WTC11 (cell line): ENCODE results near the gene CHPT1. TPM values are rescaled to one million over a fixed set of nuclear protein-coding genes. Genes with fewer than 3 reads are reported as not detected.

Experiments used
- ATAC-seq: fragments of 200-7000 bp; cut with Tn5 transposase; 2 replicates; pipeline ENCODE4 v1.10.0; 2021; ENCODE audit warnings: mild to moderate bottlenecking, moderate library complexity
- CTCF ChIA-PET: fragments of 300-600 bp; sonication (Branson Sonifier 250); formaldehyde crosslinking; loops from one replicate; lab custom pipeline; 2021; ENCODE audit warnings: antibody characterized with exemption; lab: Charles Lee
- POLR2A ChIA-PET: fragments of 350-600 bp; sonication (Branson Sonifier 250); formaldehyde crosslinking; loops from one replicate; lab custom pipeline; 2021; ENCODE audit warnings: antibody characterized with exemption; lab: Charles Lee
- DNase-seq: peaks from one replicate; pipeline ENCODE4 v3.0.0; 2021; ENCODE audit warnings: low spot score
- H3K27ac Mint-ChIP-seq: 2 replicates; pipeline ENCODE4 v1.8.0; 2021; ENCODE audit warnings: mixed read lengths
- H3K27me3 Mint-ChIP-seq: 2 replicates; pipeline ENCODE4 v1.8.0; 2021; ENCODE audit warnings: low read depth, mild to moderate bottlenecking, moderate library complexity, mixed read lengths
- H3K36me3 Mint-ChIP-seq: 2 replicates; pipeline ENCODE4 v1.8.0; 2021; ENCODE audit warnings: mixed read lengths
- H3K4me1 Mint-ChIP-seq: 2 replicates; pipeline ENCODE4 v1.8.0; 2022; ENCODE audit warnings: mixed read lengths
- H3K4me3 Mint-ChIP-seq: 2 replicates; pipeline ENCODE4 v1.8.0; 2021; ENCODE audit warnings: mild to moderate bottlenecking, moderate library complexity, mixed read lengths
- H3K9me3 Mint-ChIP-seq: 2 replicates; pipeline ENCODE4 v1.8.0; 2021; ENCODE audit warnings: mixed read lengths
- ARID4B ChIP-seq: sonication (generic); formaldehyde crosslinking; IDR thresholded peaks from 2 replicates; pipeline ENCODE4 v1.8.0; 2023; ENCODE audit warnings: missing genetic modification reagents, mild to moderate bottlenecking, borderline replicate concordance
- GRHL2 ChIP-seq: fragments of 250-450 bp; sonication (Bioruptor Pico); IDR thresholded peaks from 2 replicates; pipeline ENCODE4 v1.8.0; 2022; ENCODE audit warnings: mild to moderate bottlenecking, moderate library complexity; ENCODE audit not compliant: insufficient replicate concordance, severe bottlenecking
- JAZF1 ChIP-seq: fragments of 250-450 bp; sonication (Bioruptor Pico); IDR thresholded peaks from 2 replicates; pipeline ENCODE4 v1.9.0; 2021; ENCODE audit warnings: moderate library complexity, mild to moderate bottlenecking, inconsistent platforms
- KAT7 ChIP-seq: sonication (generic); formaldehyde crosslinking; IDR thresholded peaks from 2 replicates; pipeline ENCODE4 v1.8.1; 2023; ENCODE audit warnings: missing genetic modification reagents, mild to moderate bottlenecking, borderline replicate concordance
- MLX ChIP-seq: sonication (generic); formaldehyde crosslinking; IDR thresholded peaks from 2 replicates; pipeline ENCODE4 v1.8.1; 2023; ENCODE audit warnings: mild to moderate bottlenecking, missing genetic modification reagents, moderate library complexity
- NFE2L1 ChIP-seq: sonication (generic); formaldehyde crosslinking; IDR thresholded peaks from 2 replicates; pipeline ENCODE4 v1.8.1; 2023; ENCODE audit warnings: missing genetic modification reagents
- SOX15 ChIP-seq: fragments of 250-450 bp; sonication (Bioruptor Pico); IDR thresholded peaks from 2 replicates; pipeline ENCODE4 v1.9.0; 2021; ENCODE audit warnings: mild to moderate bottlenecking
- SP1 ChIP-seq: sonication (generic); formaldehyde crosslinking; conservative IDR thresholded peaks from 2 replicates; pipeline ENCODE4 v1.8.1; 2022; ENCODE audit warnings: missing genetic modification reagents
- ZBTB21 ChIP-seq: sonication (generic); formaldehyde crosslinking; IDR thresholded peaks from 2 replicates; pipeline ENCODE4 v1.8.1; 2023; ENCODE audit warnings: mild to moderate bottlenecking, missing genetic modification reagents, borderline replicate concordance
- ZNF138 ChIP-seq: sonication (generic); formaldehyde crosslinking; conservative IDR thresholded peaks from 2 replicates; pipeline ENCODE4 v1.8.1; 2022; ENCODE audit warnings: mild to moderate bottlenecking, moderate library complexity, missing genetic modification reagents
- ZNF532 ChIP-seq: fragments of 250-450 bp; sonication (Bioruptor Pico); IDR thresholded peaks from 2 replicates; pipeline ENCODE4 v1.9.0; 2021; ENCODE audit warnings: mild to moderate bottlenecking, borderline replicate concordance
- total RNA-seq: library from RNA; stranded (reverse); gene quantifications from 3 replicates; pipeline ENCODE4 v1.2.3, GENCODE V29; 2021
- TF ChIP-seq, protein P1 (sequence below): sonication (generic); formaldehyde crosslinking; IDR thresholded peaks from 2 replicates; pipeline ENCODE4 v1.8.0; 2022; ENCODE audit warnings: missing genetic modification reagents
- TF ChIP-seq, protein P2 (sequence below): sonication (generic); formaldehyde crosslinking; IDR thresholded peaks from 2 replicates; pipeline ENCODE4 v1.8.0; 2023; ENCODE audit warnings: missing genetic modification reagents
- TF ChIP-seq, protein P3 (sequence below): sonication (generic); formaldehyde crosslinking; conservative IDR thresholded peaks from 2 replicates; pipeline ENCODE4 v1.8.1; 2022; ENCODE audit warnings: mild to moderate bottlenecking, missing genetic modification reagents

The CHPT1 gene
- total RNA-seq, 1 experiment from 2014 or later: 19.1 TPM

- TF ChIP-seq ZNF532 (CRISPR knock-in tag) (no peak), MLX (no peak), NFE2L1 (CRISPR knock-in tag) (no peak), JAZF1 (CRISPR knock-in tag) (no peak), KAT7 (CRISPR knock-in tag) (no peak), ZNF138 (CRISPR knock-in tag) (no peak)
- TF ChIP-seq, protein P1, sequence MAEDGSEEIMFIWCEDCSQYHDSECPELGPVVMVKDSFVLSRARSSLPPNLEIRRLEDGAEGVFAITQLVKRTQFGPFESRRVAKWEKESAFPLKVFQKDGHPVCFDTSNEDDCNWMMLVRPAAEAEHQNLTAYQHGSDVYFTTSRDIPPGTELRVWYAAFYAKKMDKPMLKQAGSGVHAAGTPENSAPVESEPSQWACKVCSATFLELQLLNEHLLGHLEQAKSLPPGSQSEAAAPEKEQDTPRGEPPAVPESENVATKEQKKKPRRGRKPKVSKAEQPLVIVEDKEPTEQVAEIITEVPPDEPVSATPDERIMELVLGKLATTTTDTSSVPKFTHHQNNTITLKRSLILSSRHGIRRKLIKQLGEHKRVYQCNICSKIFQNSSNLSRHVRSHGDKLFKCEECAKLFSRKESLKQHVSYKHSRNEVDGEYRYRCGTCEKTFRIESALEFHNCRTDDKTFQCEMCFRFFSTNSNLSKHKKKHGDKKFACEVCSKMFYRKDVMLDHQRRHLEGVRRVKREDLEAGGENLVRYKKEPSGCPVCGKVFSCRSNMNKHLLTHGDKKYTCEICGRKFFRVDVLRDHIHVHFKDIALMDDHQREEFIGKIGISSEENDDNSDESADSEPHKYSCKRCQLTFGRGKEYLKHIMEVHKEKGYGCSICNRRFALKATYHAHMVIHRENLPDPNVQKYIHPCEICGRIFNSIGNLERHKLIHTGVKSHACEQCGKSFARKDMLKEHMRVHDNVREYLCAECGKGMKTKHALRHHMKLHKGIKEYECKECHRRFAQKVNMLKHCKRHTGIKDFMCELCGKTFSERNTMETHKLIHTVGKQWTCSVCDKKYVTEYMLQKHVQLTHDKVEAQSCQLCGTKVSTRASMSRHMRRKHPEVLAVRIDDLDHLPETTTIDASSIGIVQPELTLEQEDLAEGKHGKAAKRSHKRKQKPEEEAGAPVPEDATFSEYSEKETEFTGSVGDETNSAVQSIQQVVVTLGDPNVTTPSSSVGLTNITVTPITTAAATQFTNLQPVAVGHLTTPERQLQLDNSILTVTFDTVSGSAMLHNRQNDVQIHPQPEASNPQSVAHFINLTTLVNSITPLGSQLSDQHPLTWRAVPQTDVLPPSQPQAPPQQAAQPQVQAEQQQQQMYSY: no peak
- TF ChIP-seq, protein P2, sequence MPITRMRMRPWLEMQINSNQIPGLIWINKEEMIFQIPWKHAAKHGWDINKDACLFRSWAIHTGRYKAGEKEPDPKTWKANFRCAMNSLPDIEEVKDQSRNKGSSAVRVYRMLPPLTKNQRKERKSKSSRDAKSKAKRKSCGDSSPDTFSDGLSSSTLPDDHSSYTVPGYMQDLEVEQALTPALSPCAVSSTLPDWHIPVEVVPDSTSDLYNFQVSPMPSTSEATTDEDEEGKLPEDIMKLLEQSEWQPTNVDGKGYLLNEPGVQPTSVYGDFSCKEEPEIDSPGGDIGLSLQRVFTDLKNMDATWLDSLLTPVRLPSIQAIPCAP (CRISPR knock-in tag): no peak
Measured at GRCh38 chr12:101691503-101692096, 5.8 kb upstream of the CHPT1 start (continued).

DNA sequence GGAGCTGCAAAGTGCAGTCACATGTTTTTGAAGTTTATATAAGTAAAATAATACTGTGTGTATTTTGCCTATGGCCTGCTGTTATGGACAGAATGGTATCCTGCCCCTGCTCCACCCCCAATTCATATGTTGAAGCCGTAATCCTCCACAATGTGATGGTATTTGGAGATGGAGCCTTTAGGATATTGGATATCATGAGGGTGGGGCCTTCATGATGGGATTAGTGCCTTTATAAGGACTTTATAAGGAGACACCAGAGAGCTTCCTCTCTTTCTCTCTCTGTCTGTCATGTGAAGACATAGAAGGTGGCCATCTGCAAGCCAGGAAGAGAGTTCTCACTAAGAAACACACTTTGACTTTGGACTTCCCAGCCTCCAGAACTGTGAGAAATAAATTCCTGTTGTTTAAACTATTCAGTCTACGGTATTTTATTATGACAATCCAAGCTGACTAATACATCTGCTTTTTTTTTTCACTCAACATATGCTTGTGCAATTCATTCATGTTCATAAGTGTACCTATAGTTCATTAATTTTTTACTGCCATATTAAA is 3.1 kb upstream of the CHPT1 start:
- CTCF ChIA-PET: no interaction called here
- Mint-ChIP-seq H3K9me3 (no peaks in the 10 kb centered on the region), H3K27me3 (peaks cover 23% of the 10 kb centered on the region), H3K4me3 (no peak overlapping the region), H3K4me1 (peaks cover 16% of the 10 kb centered on the region), H3K27ac (no peak overlapping the region), H3K36me3 (no peaks in the 10 kb centered on the region)
- DNase-seq: no peak
- POLR2A ChIA-PET: no interaction called here
- ATAC-seq: no peak
- TF ChIP-seq GRHL2 (CRISPR knock-in tag): no peak
- TF ChIP-seq, protein P3, sequence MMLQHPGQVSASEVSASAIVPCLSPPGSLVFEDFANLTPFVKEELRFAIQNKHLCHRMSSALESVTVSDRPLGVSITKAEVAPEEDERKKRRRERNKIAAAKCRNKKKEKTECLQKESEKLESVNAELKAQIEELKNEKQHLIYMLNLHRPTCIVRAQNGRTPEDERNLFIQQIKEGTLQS (CRISPR knock-in tag): no peak
- TF ChIP-seq, protein P1: no peak
- TF ChIP-seq JAZF1 (CRISPR knock-in tag): no peak
- TF ChIP-seq ARID4B (CRISPR knock-in tag): no peak
- no peak for TF ChIP-seq ZBTB21
- TF ChIP-seq SP1: no peak
- TF ChIP-seq SOX15 (CRISPR knock-in tag): no peak
